GM10266 (cell line): ENCODE results near the gene VENTX.
"Not testable (repeated sequence)": the region's sequence is repeated elsewhere in the genome, so short reads cannot be mapped to it uniquely, and the experiment has no call there.

ENCODE experiments used
- DNase-seq: peaks from one replicate; pipeline ENCODE4 v3.0.0; 2012; ENCODE audit errors: extremely low spot score
- TF ChIP-seq, protein P1 (sequence below): IDR thresholded peaks from 2 replicates; pipeline ENCODE4 v1.5.1; 2012; ENCODE audit warnings: mild to moderate bottlenecking, low read depth; ENCODE audit not compliant: control insufficient read depth, insufficient read depth; ENCODE audit errors: missing control alignments

VENTX gene

DNA sequence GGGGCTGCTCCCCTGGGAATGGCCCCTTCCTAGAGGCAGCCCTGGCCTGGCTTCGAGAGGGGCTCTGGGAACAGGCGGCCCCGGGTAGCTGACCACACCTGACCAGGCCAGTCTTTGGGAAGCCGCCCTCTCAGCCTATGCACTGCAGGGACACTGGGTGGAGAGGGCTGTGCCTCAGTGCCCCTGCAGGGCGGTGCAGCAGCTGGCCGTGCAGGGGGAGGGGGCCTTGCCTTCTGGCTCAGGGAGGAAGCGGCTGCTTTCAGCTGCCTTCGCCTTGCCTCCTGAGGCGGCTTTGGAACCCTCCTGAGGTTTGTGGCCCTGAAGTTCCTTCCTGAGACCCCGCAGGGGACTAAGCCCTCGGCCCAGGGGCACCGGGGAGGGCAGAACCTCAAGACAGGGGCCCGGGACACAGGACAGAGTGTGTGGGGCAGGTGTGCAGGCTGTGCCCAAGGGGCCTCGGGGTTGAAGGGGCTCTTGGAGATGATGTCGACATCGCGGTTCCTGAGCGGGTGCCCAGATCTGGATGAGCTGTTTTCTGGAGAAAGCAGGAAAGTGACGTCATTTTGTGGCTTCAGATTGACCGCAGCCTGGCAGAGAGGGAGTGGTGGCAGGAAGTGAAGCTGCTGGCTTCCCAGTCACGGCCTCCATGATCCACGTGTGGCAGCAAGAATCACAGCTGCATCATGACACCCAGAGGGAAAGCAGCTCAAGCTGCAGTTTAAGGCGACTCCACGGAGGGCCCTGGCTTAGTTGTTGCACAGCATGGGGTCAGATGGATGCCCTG, 21.4 kb downstream of the VENTX start:
- TF ChIP-seq, protein P1, sequence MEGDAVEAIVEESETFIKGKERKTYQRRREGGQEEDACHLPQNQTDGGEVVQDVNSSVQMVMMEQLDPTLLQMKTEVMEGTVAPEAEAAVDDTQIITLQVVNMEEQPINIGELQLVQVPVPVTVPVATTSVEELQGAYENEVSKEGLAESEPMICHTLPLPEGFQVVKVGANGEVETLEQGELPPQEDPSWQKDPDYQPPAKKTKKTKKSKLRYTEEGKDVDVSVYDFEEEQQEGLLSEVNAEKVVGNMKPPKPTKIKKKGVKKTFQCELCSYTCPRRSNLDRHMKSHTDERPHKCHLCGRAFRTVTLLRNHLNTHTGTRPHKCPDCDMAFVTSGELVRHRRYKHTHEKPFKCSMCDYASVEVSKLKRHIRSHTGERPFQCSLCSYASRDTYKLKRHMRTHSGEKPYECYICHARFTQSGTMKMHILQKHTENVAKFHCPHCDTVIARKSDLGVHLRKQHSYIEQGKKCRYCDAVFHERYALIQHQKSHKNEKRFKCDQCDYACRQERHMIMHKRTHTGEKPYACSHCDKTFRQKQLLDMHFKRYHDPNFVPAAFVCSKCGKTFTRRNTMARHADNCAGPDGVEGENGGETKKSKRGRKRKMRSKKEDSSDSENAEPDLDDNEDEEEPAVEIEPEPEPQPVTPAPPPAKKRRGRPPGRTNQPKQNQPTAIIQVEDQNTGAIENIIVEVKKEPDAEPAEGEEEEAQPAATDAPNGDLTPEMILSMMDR: no peak
- DNase-seq: no peak

DNA sequence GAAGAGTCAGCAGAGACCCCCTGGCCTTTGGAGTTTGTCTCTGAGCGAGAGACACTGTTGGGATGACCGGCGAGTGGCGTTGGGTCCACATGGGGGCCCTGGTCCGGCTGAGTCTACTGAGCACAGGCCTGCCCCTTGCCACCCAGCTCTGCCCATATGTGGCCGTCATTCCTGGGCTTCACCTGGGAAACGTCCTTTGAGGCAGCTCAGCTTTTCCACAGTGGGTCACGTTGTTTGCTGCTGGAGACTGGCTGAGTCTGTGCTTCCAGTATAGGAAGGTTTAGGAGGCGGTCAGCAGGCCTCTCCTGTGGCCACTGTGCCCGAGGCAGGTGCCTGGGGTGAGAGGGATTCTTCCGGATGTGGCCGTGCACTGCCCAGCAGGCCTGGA, 21.9 kb downstream of the VENTX start:
- TF ChIP-seq, protein P1: no peak
- DNase-seq: no peak

DNA sequence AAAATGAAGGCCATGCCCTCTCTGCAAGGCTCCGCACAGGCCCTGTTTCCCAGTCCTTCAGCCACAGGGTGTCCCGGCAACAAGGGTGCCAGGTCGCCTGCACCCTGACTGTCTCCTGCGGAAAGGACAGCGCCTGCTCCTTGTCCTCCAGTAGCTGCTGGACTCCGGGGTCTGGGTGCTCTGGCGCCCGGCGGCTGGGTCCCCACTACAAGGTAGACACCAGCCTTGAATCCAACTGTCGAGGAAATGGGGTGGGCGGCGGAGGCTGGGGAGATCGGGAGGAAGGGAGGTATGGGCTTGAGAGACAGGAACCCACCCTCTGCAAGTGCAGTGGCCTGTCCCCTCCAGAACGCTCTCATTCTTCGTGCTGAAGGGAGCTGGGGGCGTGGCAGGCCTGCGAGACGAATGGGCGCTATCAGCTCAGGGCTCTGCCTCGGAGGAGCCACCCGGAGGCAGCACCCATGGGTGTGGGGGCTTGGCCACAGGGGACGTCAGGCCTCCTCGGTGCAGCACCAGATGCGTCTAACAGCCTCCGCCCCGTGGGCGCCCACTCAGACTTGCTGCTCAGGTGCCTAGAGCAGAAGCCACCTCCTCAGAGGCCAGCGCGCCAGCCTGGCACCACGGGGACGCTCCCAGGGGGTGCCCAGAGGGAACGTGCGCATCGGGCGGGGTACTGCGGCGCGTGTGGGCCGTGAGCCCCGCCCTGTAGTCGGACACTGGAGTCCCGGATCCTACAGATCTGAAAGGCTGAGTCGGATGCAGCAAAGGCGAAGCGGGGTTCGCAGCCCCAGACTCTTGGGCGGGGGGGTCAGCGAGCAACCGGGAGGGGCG, 23.5 kb downstream of the VENTX start:
- TF ChIP-seq, protein P1: no peak
- DNase-seq: peak; percentile 83

DNA sequence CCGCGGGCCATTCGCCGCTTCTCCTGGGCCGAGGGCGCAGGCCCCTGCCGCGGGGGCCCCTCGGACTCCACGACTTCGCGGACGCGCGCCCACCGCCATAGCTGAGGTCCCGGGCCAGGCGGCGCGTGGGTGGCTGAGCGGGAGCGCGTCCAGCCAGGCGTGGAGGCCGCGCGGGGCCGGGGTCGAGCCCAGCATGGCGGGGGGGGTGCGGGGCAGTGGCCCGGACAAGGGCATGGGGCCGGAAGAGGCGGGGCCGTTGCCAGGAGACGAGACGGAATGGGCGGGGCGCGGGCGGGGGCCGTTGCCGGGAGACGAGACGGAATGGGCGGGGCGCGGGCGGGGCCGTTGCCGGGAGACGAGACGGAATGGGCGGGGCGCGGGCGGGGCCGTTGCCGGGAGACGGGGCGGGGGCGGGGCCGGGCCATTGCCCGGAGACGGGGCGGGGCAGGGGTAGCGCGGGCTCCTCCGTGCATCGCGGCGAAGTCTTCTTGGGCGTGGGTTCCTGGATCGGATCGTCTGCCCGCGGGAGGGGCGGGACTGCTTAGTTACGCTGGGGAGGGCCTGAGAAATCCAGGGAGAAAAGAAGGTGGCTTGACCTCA, 24.2 kb downstream of the VENTX start:
- peak; percentile 98 for DNase-seq

DNA sequence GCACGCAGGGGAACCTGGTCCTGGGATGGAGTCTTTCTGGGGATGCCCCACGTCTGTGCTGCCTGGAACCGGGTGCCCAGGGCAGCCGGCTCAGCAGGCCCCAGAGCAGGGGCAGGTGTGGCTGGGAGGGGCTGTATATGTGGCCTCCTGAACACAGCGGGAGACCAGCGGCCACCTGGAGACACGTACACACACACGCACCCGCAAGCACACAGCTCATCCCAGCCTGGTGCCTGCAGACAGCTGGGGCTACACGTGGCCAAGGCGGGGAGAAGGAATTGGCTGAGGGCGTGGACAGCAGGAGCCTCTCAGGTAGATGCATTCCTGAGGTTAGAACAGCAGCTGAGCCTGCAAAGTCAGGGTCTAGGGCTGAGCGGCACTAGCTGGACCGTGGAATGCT, 25.0 kb downstream of the VENTX start:
- TF ChIP-seq, protein P1: no peak
- no peak for DNase-seq

More for the DNA sequence above, 24.2 kb downstream of the VENTX start:
- TF ChIP-seq, protein P1: no peak

DNA sequence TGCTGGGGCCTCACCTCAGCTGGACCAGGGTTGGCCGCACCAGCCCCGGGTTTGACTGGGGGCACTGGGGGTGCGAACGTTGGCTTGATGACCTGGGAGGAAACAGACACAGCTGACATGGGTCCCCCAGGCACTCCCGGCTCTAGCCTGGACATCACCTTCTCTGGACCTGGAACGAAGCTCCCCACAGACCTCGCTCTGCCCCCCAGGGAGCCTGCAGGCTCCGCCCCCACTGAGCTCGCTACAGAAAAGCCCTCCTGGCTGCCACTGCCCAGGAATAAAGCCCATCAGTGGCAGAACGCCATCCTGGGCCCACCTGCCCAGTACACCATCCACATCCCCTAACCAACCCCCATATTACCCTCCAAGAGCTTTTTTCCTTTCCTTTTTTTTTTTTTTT, 26.0 kb downstream of the VENTX start:
- TF ChIP-seq, protein P1: no peak
- DNase-seq: no peak

DNA sequence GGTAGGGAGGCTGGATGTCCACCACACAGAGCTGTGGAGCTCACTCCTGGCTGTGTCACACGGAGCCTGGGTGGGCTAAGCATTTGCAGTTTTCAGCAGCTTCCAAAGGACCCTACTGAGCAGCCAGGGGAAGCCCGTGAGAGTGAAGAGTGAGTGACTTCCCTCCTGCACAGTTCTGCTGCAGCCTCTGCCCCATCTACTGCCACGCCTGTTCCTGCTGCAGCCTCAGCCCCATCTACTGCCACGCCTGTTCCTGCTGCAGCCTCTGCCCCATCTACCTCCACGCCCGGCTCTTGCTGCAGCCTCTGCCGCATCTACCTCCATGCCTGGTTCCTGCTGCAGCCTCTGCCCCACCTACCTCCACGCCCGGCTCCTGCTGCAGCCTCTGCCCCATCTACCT, 26.8 kb downstream of the VENTX start:
- TF ChIP-seq, protein P1: no peak
- no peak for DNase-seq

DNA sequence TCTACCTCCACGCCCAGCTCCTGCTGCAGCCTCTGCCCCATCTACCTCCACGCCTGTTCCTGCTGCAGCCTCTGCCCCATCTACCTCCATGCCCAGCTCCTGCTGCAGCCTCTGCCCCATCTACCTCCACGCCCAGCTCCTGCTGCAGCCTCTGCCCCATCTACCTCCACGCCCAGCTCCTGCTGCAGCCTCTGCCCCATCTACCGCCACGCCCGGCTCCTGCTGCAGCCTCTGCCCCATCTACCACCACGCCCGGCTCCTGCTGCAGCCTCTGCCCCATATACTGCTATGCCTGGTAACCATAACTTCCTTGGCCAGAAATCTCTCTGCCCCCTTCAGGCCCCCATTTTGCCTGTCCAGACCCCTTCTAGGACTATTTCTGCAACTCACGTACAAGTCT, 27.4 kb downstream of the VENTX start:
- not testable (repeated sequence) for DNase-seq
